ENCODE measurements around the gene TMEM80.

Gene TMEM80

GRCh38 chr11:679271-680207 is 16.1 kb upstream of the TMEM80 start:
- DNase-seq (ENCODE audit: low read depth, low spot score): no peak
- no peak for TF ChIP-seq CTCF (IDR thresholded peaks at IDR 0.05; ENCODE audit: low read depth, low read length)
- H3K4me3 ChIP-seq (ENCODE audit: low read depth, low read length): no peak overlapping the region
- in situ Hi-C loops (cut with HindIII; ENCODE audit: low sequenced_read_pairs): no loop called here

GRCh38 chr11:680476-680875 is 15.1 kb upstream of the TMEM80 start:
- in situ Hi-C loops (cut with HindIII; ENCODE audit: low sequenced_read_pairs): no loop called here
- no peak for TF ChIP-seq CTCF (IDR thresholded peaks at IDR 0.05; ENCODE audit: low read depth, low read length)
- H3K4me3 ChIP-seq (ENCODE audit: low read depth, low read length): no peak overlapping the region
- DNase-seq (ENCODE audit: low read depth, low spot score): no peak

- DNase-seq (ENCODE audit: low read depth, low spot score): no peak
- in situ Hi-C loops (cut with HindIII; ENCODE audit: low sequenced_read_pairs): no loop called here
Measured at GRCh38 chr11:680970-681369, 14.6 kb upstream of the TMEM80 start.

GRCh38 chr11:686451-687243 is 9.0 kb upstream of the TMEM80 start:
- DNase-seq (ENCODE audit: low read depth, low spot score): no peak
- TF ChIP-seq CTCF (IDR thresholded peaks at IDR 0.05; ENCODE audit: low read depth, low read length): no peak
- in situ Hi-C loops (cut with HindIII; ENCODE audit: low sequenced_read_pairs): no loop called here
- H3K4me3 ChIP-seq (ENCODE audit: low read depth, low read length): no peak overlapping the region

More at GRCh38 chr11:680970-681369, 14.6 kb upstream of the TMEM80 start:
- no peak for TF ChIP-seq CTCF (IDR thresholded peaks at IDR 0.05; ENCODE audit: low read depth, low read length)
- no peak overlapping the region for H3K4me3 ChIP-seq (ENCODE audit: low read depth, low read length)

GRCh38 chr11:687751-688150 is 7.9 kb upstream of the TMEM80 start:
- no peak for TF ChIP-seq CTCF (IDR thresholded peaks at IDR 0.05; ENCODE audit: low read depth, low read length)
- no peak overlapping the region for H3K4me3 ChIP-seq (ENCODE audit: low read depth, low read length)
- in situ Hi-C loops (cut with HindIII; ENCODE audit: low sequenced_read_pairs): no loop called here
- DNase-seq (ENCODE audit: low read depth, low spot score): no peak

- no peak overlapping the region for H3K4me3 ChIP-seq (ENCODE audit: low read depth, low read length)
- in situ Hi-C loops (cut with HindIII; ENCODE audit: low sequenced_read_pairs): no loop called here
- TF ChIP-seq CTCF (IDR thresholded peaks at IDR 0.05; ENCODE audit: low read depth, low read length): no peak
- DNase-seq (ENCODE audit: low read depth, low spot score): no peak
Measured at GRCh38 chr11:688681-689080, 6.9 kb upstream of the TMEM80 start.

All from astrocyte of the spinal cord (primary cell).